AG04449 (cell line): ENCODE results near the gene IFNG.
"Not testable (repeated sequence)": the region's sequence is repeated elsewhere in the genome, so short reads cannot be mapped to it uniquely, and the experiment has no call there.

ENCODE experiments used
- CTCF ChIA-PET: fragments of 350-600 bp; formaldehyde crosslinking; extraction: SDS; loops from one replicate; lab custom pipeline; 2021; ENCODE audit warnings: antibody characterized with exemption; lab: Yijun Ruan, JAX
- POLR2A ChIA-PET: fragments of 400-600, 350-600 bp; formaldehyde crosslinking; extraction: SDS; loops from one replicate; lab custom pipeline; 2020; ENCODE audit warnings: antibody characterized with exemption, inconsistent platforms; lab: Yijun Ruan, JAX
- DNase-seq: peaks from one replicate; pipeline ENCODE4 v3.0.0-alpha.2; 2010; ENCODE audit warnings: low read depth, low spot score
- H3K4me3 ChIP-seq: 2 replicates; pipeline ENCODE4 v1.5.1; 2011; ENCODE audit warnings: low read depth, mild to moderate bottlenecking, control low read depth, low read length
- TF ChIP-seq, protein P1 (sequence below): IDR thresholded peaks from one replicate; pipeline ENCODE4 v1.5.1; 2011; ENCODE audit warnings: mild to moderate bottlenecking, moderate library complexity, low read length, control low read depth, inconsistent platforms; ENCODE audit not compliant: insufficient read depth; ENCODE audit errors: missing control alignments

IFNG gene

DNA sequence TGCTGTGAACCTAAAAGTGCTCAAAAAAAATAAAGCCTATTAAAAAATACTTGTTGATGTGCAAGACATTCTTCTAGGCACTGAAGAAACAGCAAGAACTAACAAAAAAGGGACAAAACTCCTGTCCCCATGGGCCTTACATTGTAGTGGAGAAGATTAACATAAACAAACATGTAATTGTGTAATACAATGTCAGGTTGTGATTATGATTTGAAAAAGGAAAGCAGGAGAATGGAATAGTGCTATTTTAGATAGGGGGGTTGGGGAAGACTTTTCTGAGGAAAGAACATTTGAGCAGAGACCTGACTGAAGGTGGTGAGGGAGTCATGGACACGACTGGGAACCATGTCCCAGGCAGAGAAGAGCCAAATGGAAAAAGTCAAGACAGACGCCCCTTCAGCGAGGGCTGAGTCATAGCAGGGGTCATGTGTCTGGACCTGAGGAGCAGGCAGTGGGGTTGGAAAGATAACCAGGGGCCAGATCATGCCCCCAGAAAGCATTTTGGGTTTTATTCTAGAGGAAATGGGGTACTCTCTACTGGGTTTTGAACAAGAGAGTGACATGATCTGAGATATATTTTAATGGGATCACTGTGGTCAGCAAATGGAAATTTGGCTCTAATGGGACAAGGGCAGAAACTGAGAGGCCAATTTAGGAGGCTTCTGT is 19.4 kb upstream of the IFNG start:
- ChIA-PET CTCF (no interaction called here), POLR2A (no interaction called here)
- no peak for DNase-seq
- TF ChIP-seq, protein P1, sequence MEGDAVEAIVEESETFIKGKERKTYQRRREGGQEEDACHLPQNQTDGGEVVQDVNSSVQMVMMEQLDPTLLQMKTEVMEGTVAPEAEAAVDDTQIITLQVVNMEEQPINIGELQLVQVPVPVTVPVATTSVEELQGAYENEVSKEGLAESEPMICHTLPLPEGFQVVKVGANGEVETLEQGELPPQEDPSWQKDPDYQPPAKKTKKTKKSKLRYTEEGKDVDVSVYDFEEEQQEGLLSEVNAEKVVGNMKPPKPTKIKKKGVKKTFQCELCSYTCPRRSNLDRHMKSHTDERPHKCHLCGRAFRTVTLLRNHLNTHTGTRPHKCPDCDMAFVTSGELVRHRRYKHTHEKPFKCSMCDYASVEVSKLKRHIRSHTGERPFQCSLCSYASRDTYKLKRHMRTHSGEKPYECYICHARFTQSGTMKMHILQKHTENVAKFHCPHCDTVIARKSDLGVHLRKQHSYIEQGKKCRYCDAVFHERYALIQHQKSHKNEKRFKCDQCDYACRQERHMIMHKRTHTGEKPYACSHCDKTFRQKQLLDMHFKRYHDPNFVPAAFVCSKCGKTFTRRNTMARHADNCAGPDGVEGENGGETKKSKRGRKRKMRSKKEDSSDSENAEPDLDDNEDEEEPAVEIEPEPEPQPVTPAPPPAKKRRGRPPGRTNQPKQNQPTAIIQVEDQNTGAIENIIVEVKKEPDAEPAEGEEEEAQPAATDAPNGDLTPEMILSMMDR = no peak
- no peak overlapping the region for H3K4me3 ChIP-seq

DNA sequence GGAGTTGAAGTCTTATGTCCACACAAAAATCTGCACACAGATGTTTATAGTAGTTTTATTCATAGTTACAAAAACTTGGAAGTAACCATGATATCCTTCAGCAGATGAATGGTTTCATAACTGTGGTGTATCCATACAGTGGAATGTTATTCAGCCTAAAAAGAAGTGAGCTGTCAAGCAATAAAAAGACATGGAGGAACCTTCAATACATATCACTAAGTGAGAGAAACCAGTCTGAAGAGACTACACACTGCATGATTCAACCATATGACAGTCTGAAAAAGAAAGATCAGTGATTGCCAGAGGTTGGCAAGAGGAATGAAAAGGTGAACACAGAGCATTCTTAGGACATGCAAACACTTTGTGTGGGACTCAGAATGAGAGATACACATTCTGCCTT is 18.6 kb upstream of the IFNG start:
- H3K4me3 ChIP-seq = no peak overlapping the region
- no peak for DNase-seq
- TF ChIP-seq, protein P1 = no peak
- POLR2A ChIA-PET = no interaction called here
- CTCF ChIA-PET = no interaction called here

DNA sequence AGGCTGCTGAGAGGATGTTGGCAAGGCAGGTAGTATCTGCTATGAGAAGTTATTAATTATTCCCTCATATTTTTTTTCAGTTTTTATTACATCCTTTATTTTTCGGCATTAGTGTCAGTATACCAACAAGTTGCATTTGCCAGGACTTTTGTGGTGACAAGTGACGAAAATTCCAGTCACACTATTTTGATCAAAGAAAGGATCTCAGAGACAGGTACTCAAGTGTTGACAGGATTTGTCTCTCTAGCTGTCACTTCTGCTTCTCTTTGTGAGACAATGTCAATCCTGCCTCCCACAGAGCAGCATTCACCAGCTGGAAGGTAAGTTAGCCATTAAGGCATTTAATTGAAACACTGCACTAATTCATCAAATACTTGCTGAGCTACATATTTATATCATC is 18.0 kb upstream of the IFNG start:
- CTCF ChIA-PET = interaction anchor here (1.0 kb wide), 1 partner anchor 45 kb away, joined by 4 read pairs; no protein-coding TSS in a partner anchor
- TF ChIP-seq, protein P1 = no peak
- H3K4me3 ChIP-seq = no peak overlapping the region
- no peak for DNase-seq
- POLR2A ChIA-PET = no interaction called here

DNA sequence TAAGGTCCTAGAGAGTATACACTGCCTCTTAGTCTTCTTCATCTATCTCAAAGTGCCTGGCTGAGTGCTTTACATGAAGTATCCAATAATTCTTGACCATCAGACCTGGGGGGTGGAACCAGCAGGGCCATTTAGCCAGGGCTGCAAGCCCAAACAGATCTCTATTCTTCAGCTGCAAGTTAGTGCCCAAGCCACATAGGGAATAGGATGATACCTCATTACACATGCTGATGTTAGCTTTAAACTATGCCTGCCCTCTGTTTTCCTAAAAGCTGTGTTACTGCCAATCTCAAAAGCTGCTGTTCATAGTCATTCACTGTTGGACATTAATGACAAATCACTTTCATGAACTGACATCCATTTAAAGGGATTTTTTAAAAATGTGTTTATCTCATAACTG is 16.7 kb upstream of the IFNG start:
- CTCF ChIA-PET = interaction anchor here (0.6 kb wide), 1 partner anchor 8 kb away, joined by 3 read pairs; no protein-coding TSS in a partner anchor
- H3K4me3 ChIP-seq = no peak overlapping the region
- POLR2A ChIA-PET = no interaction called here
- TF ChIP-seq, protein P1 = no peak
- no peak for DNase-seq

DNA sequence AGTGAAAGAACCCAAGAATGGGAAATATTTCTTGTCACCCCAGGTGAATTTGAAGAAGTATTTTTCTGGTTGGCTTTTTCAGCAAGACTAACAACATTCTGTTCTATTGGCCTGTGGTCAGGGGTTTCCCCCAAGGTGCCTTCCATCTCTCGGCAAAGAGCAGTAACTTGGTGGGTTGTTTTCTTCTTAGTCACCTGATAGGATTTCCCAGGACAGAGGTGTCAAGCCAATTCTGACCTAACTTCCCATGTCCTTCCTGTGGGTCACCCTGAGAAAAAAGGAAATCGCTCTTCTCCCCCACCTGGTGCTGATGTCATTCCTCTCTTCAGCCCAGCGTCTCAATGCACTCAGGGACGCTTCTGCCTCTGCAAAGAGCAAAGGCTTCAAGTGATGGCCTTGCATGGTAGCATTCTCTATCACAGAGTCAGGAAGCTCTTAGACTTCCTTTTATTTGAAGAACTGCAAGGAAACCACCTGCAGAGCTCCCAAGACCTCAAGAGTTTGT is 16.1 kb upstream of the IFNG start:
- POLR2A ChIA-PET = no interaction called here
- no peak for DNase-seq
- no peak overlapping the region for H3K4me3 ChIP-seq
- CTCF ChIA-PET = no interaction called here
- TF ChIP-seq, protein P1 = no peak

DNA sequence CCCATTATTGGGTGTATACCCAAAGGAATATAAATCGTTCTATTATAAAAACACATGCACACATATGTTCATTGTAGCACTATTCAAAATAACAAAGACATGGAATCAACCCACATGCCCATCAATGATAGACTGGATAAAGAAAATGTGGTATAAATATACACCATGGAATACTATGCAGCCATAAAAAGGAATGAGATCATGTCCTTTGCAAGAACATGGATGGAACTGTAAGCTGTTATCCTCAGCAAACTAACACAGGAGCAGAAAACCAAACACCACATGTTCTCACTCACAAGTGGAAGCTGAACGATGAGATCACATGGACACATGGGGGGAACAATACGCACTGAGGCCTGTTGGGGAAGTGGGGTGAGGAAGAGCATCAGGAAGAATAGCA is 15.2 kb upstream of the IFNG start:
- DNase-seq, POLR2A ChIA-PET, CTCF ChIA-PET, H3K4me3 ChIP-seq: not testable (repeated sequence)

DNA sequence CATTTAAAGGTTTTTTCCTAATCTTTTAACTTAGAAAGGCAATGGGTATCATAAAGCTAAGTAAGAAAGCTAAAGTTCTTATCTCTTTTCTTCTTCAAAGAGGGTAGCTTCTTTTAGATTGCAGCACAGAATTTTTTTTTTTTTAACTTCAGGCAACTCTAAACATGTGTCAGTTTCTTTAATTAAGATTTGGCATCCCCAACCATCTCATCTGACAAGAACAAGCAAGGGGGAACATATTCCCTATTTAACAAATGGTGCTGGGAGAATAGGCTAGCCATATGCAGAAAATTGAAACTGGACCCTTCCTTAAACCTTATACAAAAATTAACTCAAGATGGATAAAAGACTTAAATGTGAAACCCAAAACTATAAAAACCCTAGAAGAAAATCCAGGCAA is 14.3 kb upstream of the IFNG start:
- ChIA-PET CTCF (interaction anchor here (1.5 kb wide), 1 partner anchor 15 kb away, joined by 5 read pairs; the partner anchor contains the start of gene IFNG), POLR2A (no interaction called here)
- no peak overlapping the region for H3K4me3 ChIP-seq
- TF ChIP-seq, protein P1 = no peak
- DNase-seq = no peak
